Activated CD4-positive, alpha-beta T cell treated with anti-CD3 and anti-CD28 coated beads, Interleukin-2, amount 10 ng/mL, durations not matched to agents 24 days and 14 days (primary cell): ENCODE data around the gene WIPI1. TPM values are rescaled to one million over a fixed set of nuclear protein-coding genes. Genes with fewer than 3 reads are reported as not detected.

Experiments
- DNase-seq: peaks from one replicate; pipeline ENCODE4 v3.0.0; 2022
- H3K27ac Mint-ChIP-seq: one replicate; pipeline ENCODE4 v1.8.0; 2022; ENCODE audit warnings: mild to moderate bottlenecking, mixed read lengths
- H3K27me3 Mint-ChIP-seq: one replicate; pipeline ENCODE4 v1.8.0; 2022; ENCODE audit warnings: mixed read lengths
- H3K36me3 Mint-ChIP-seq: one replicate; pipeline ENCODE4 v1.8.0; 2022; ENCODE audit warnings: low read depth, mild to moderate bottlenecking, mixed read lengths
- H3K4me1 Mint-ChIP-seq: one replicate; pipeline ENCODE4 v1.8.0; 2021; ENCODE audit warnings: mixed read lengths
- H3K4me3 Mint-ChIP-seq: one replicate; pipeline ENCODE4 v1.8.0; 2022; ENCODE audit warnings: mild to moderate bottlenecking, moderate library complexity, mixed read lengths
- H3K9me3 Mint-ChIP-seq: one replicate; pipeline ENCODE4 v1.8.0; 2021; ENCODE audit warnings: mixed read lengths
- intact Hi-C: fragments of 100-400 bp; cut with micrococcal nuclease; formaldehyde crosslinking; loops from one replicate; pipeline ENCODE4 v1.15.1; 2023
- total RNA-seq: library from RNA; stranded (reverse); gene quantifications from 2 replicates; pipeline ENCODE4 v1.2.3, GENCODE V29; 2022

The WIPI1 gene
- total RNA-seq, 1 donor from 2014 or later, result 9.5 TPM

GRCh38 chr17:68403122-68403521 is 54.2 kb downstream of the WIPI1 start:
- intact Hi-C loops, result loop anchor here (5.0 kb wide), 1 partner anchor 34 kb away; no protein-coding TSS in a partner anchor

GRCh38 chr17:68401288-68401687 is 56.0 kb downstream of the WIPI1 start:
- no peak for DNase-seq
- Mint-ChIP-seq H3K4me3 (no peak overlapping the region), H3K27me3 (no peaks in the 10 kb centered on the region), H3K27ac (peak overlapping the region; percentile 55), H3K36me3 (peaks cover 17% of the 10 kb centered on the region), H3K9me3 (peaks cover 11% of the 10 kb centered on the region), H3K4me1 (peaks cover 33% of the 10 kb centered on the region)
- intact Hi-C loops, result loop anchor here (2.0 to 5.0 kb wide), 3 partner anchors 36 to 108 kb away; no protein-coding TSS in a partner anchor

More at GRCh38 chr17:68403122-68403521, 54.2 kb downstream of the WIPI1 start:
- H3K36me3 Mint-ChIP-seq, result peaks cover 19% of the 10 kb centered on the region
- H3K4me3 Mint-ChIP-seq, result no peak overlapping the region
- no peak for DNase-seq
- no peaks in the 10 kb centered on the region for H3K27me3 Mint-ChIP-seq
- H3K4me1 Mint-ChIP-seq, result peaks cover 25% of the 10 kb centered on the region
- H3K9me3 Mint-ChIP-seq, result peaks cover 22% of the 10 kb centered on the region
- no peak overlapping the region for H3K27ac Mint-ChIP-seq

GRCh38 chr17:68400404-68400735 is 56.9 kb downstream of the WIPI1 start:
- Mint-ChIP-seq H3K9me3 (peaks cover 10% of the 10 kb centered on the region), H3K4me1 (peaks cover 33% of the 10 kb centered on the region), H3K27me3 (no peaks in the 10 kb centered on the region), H3K27ac (peak overlapping the region; percentile 88), H3K36me3 (peaks cover 20% of the 10 kb centered on the region), H3K4me3 (peak overlapping the region; percentile 62)
- intact Hi-C loops, result loop anchor here (1.0 to 5.0 kb wide), 4 partner anchors 37 to 108 kb away; no protein-coding TSS in a partner anchor
- no peak for DNase-seq

- peaks cover 12% of the 10 kb centered on the region for H3K9me3 Mint-ChIP-seq
- peak; percentile 80 for DNase-seq
These were observed 57.5 kb downstream of the WIPI1 start for GRCh38 chr17:68399638-68400403.

GRCh38 chr17:68398691-68399637 is 58.3 kb downstream of the WIPI1 start:
- Mint-ChIP-seq H3K27ac (peak overlapping the region; percentile 88), H3K4me3 (peak overlapping the region; percentile 58), H3K4me1 (peaks cover 33% of the 10 kb centered on the region), H3K9me3 (peaks cover 8% of the 10 kb centered on the region), H3K27me3 (no peaks in the 10 kb centered on the region), H3K36me3 (peaks cover 19% of the 10 kb centered on the region)
- DNase-seq, result peak; percentile 73
- intact Hi-C loops, result no loop called here

More at GRCh38 chr17:68399638-68400403, 57.5 kb downstream of the WIPI1 start:
- Mint-ChIP-seq H3K27me3 (no peaks in the 10 kb centered on the region), H3K4me1 (peaks cover 33% of the 10 kb centered on the region), H3K4me3 (peak overlapping the region; percentile 62), H3K36me3 (peaks cover 20% of the 10 kb centered on the region), H3K27ac (peak overlapping the region; percentile 88)
- intact Hi-C loops, result loop anchor here (1.0 to 5.0 kb wide), 4 partner anchors 37 to 107 kb away; no protein-coding TSS in a partner anchor

GRCh38 chr17:68397108-68397536 is 60.2 kb downstream of the WIPI1 start:
- intact Hi-C loops, result no loop called here
- DNase-seq, result no peak
- H3K9me3 Mint-ChIP-seq, result peaks cover 5% of the 10 kb centered on the region
- H3K36me3 Mint-ChIP-seq, result peaks cover 17% of the 10 kb centered on the region
- peaks cover 33% of the 10 kb centered on the region for H3K4me1 Mint-ChIP-seq
- peak overlapping the region; percentile 53 for H3K27ac Mint-ChIP-seq
- no peak overlapping the region for H3K4me3 Mint-ChIP-seq
- H3K27me3 Mint-ChIP-seq, result no peaks in the 10 kb centered on the region

GRCh38 chr17:68396226-68397107 is 60.8 kb downstream of the WIPI1 start:
- Mint-ChIP-seq H3K36me3 (peaks cover 17% of the 10 kb centered on the region), H3K27me3 (no peaks in the 10 kb centered on the region), H3K9me3 (peaks cover 5% of the 10 kb centered on the region), H3K4me1 (peaks cover 31% of the 10 kb centered on the region), H3K27ac (peak overlapping the region; percentile 53), H3K4me3 (no peak overlapping the region)
- intact Hi-C loops, result no loop called here
- DNase-seq, result no peak

- Mint-ChIP-seq H3K4me3 (no peak overlapping the region), H3K4me1 (peaks cover 21% of the 10 kb centered on the region), H3K27ac (no peak overlapping the region), H3K27me3 (no peaks in the 10 kb centered on the region), H3K36me3 (peaks cover 14% of the 10 kb centered on the region), H3K9me3 (peaks cover 5% of the 10 kb centered on the region)
- no peak for DNase-seq
- intact Hi-C loops, result no loop called here
These were observed 62.5 kb downstream of the WIPI1 start for GRCh38 chr17:68394608-68395331.

GRCh38 chr17:68391561-68392268 is 65.6 kb downstream of the WIPI1 start:
- no peaks in the 10 kb centered on the region for H3K27me3 Mint-ChIP-seq
- intact Hi-C loops, result no loop called here
- H3K4me1 Mint-ChIP-seq, result peaks cover 5% of the 10 kb centered on the region
- H3K9me3 Mint-ChIP-seq, result peaks cover 5% of the 10 kb centered on the region
- H3K27ac Mint-ChIP-seq, result no peak overlapping the region
- peaks cover 12% of the 10 kb centered on the region for H3K36me3 Mint-ChIP-seq
- DNase-seq, result no peak
- H3K4me3 Mint-ChIP-seq, result no peak overlapping the region

GRCh38 chr17:68390888-68391545 is 66.3 kb downstream of the WIPI1 start:
- Mint-ChIP-seq H3K9me3 (peaks cover 5% of the 10 kb centered on the region), H3K4me1 (peaks cover 3% of the 10 kb centered on the region), H3K27me3 (no peaks in the 10 kb centered on the region), H3K4me3 (no peak overlapping the region), H3K36me3 (peaks cover 8% of the 10 kb centered on the region), H3K27ac (no peak overlapping the region)
- intact Hi-C loops, result no loop called here
- DNase-seq, result no peak

GRCh38 chr17:68389041-68389440 is 68.3 kb downstream of the WIPI1 start:
- intact Hi-C loops, result no loop called here
- Mint-ChIP-seq H3K27ac (peak overlapping the region; percentile 51), H3K4me1 (peaks cover 12% of the 10 kb centered on the region), H3K4me3 (no peak overlapping the region), H3K36me3 (peaks cover 1% of the 10 kb centered on the region), H3K9me3 (no peaks in the 10 kb centered on the region), H3K27me3 (no peaks in the 10 kb centered on the region)
- no peak for DNase-seq
